A549 (cell line): ENCODE measurements around the gene ARHGEF28.

Experiments
- FOSB ChIP-seq: fragments of 250-450 bp; sonication (Bioruptor Pico); IDR thresholded peaks from 2 replicates; pipeline ENCODE4 v1.5.0; 2020; ENCODE audit warnings: mild to moderate bottlenecking, moderate library complexity
- GATA3 ChIP-seq: IDR thresholded peaks from 2 replicates; pipeline ENCODE4 v1.6.1; 2012; ENCODE audit warnings: borderline replicate concordance
- HDAC2 ChIP-seq: fragments of 200-600 bp; sonication (generic); IDR thresholded peaks from 2 replicates; pipeline ENCODE4 v1.6.1; 2016
- KDM1A ChIP-seq: fragments of 200-600 bp; sonication (generic); IDR thresholded peaks from 2 replicates; pipeline ENCODE4 v1.6.1; 2016; ENCODE audit warnings: low read depth, mild to moderate bottlenecking
- POLR2A ChIP-seq: IDR thresholded peaks from 2 replicates; pipeline ENCODE4 v1.6.1; 2012; ENCODE audit warnings: mild to moderate bottlenecking, low read length
- TF ChIP-seq, protein P1 (sequence below): fragments of >200 bp; sonication (Bioruptor Twin); formaldehyde crosslinking; IDR thresholded peaks from 3 replicates; pipeline ENCODE4 v1.5.1; 2016
- TF ChIP-seq, protein P2 (sequence below): IDR thresholded peaks from 2 replicates; pipeline ENCODE4 v1.6.1; 2012
- TF ChIP-seq, protein P3 (sequence below): fragments of >200 bp; sonication (Bioruptor Twin); formaldehyde crosslinking; IDR thresholded peaks from 3 replicates; pipeline ENCODE4 v1.6.1; 2016

DNA sequence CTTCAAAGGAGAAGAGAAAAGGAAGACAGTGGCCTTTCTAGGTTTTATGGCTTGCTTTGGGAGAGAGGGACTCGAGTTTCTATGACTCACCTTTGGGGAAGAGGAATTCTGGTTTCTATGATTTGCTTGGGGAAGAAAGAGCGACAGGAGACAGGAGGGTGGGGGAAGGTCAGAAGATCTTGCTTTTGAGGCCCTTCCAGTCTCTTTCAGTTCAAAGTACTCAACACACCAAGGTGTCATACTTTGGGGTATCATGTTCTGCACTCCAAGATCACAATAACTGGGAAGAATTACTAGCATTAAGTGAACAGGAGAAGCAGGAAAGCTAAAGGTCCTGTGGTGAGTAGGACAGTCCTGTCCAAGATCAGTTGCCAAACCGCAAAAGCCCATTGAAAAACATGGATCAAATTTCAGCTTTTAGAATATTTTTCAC, 324.5 kb downstream of the ARHGEF28 start:
- TF ChIP-seq, protein P1, sequence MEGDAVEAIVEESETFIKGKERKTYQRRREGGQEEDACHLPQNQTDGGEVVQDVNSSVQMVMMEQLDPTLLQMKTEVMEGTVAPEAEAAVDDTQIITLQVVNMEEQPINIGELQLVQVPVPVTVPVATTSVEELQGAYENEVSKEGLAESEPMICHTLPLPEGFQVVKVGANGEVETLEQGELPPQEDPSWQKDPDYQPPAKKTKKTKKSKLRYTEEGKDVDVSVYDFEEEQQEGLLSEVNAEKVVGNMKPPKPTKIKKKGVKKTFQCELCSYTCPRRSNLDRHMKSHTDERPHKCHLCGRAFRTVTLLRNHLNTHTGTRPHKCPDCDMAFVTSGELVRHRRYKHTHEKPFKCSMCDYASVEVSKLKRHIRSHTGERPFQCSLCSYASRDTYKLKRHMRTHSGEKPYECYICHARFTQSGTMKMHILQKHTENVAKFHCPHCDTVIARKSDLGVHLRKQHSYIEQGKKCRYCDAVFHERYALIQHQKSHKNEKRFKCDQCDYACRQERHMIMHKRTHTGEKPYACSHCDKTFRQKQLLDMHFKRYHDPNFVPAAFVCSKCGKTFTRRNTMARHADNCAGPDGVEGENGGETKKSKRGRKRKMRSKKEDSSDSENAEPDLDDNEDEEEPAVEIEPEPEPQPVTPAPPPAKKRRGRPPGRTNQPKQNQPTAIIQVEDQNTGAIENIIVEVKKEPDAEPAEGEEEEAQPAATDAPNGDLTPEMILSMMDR: no peak
- TF ChIP-seq GATA3 (no peak), POLR2A (no peak), HDAC2 (no peak), FOSB (CRISPR knock-in tag) (no peak), KDM1A (no peak)
- TF ChIP-seq, protein P2, sequence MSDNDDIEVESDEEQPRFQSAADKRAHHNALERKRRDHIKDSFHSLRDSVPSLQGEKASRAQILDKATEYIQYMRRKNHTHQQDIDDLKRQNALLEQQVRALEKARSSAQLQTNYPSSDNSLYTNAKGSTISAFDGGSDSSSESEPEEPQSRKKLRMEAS: no peak
- TF ChIP-seq, protein P3, sequence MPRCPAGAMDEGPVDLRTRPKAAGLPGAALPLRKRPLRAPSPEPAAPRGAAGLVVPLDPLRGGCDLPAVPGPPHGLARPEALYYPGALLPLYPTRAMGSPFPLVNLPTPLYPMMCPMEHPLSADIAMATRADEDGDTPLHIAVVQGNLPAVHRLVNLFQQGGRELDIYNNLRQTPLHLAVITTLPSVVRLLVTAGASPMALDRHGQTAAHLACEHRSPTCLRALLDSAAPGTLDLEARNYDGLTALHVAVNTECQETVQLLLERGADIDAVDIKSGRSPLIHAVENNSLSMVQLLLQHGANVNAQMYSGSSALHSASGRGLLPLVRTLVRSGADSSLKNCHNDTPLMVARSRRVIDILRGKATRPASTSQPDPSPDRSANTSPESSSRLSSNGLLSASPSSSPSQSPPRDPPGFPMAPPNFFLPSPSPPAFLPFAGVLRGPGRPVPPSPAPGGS: no peak
